NOMO-1 treated with dmso at 0.1 percent for 144 hours (cell line): ENCODE measurements around the gene N4BP2L2.
A peak's percentile ranks its signal among the peaks of the same experiment; 100 is the strongest.
"Not testable (repeated sequence)": the region's sequence is repeated elsewhere in the genome, so short reads cannot be mapped to it uniquely, and the experiment has no call there.

Source experiments
- DNase-seq: peaks from one replicate; lab custom pipeline; 2025; ENCODE audit not compliant: unreplicated experiment; lab: John Stamatoyannopoulos, UW

The N4BP2L2 gene

DNA sequence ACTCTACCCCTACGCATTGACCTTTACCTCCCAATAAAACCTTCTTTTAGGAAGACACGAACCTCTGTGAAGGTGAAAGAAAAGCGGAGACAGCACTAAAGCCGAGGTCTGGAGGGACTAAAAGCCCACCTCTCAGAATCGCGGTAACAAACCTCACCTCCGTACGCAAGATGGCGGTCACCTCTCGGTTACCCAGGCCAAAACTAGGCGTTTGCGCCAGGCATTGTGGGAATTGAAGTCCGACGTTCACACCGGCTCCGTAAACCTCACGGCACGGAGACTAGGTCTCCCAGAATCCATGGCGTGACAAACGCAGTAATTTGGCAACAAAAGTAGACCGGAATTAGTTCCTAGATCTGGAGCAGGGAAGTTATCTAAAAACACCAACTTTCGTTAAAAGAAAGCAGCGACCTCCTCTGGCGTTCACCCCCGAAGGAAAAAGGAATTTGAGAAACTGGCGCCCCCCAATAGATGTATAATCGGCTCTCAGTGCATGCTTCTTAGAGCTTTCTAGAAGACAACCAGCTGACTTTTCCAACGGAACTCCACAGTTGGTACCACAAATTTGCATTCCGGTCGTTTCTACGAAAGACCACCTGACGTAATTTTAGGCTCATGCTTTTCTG, at the start of gene N4BP2L2:
TSS of gene N4BP2L2 (minus strand) at position 175 of the 626 bp plus-strand sequence. CDS start 1,768 bp downstream, outside the sequence.
- peak; percentile 99 for DNase-seq

DNA sequence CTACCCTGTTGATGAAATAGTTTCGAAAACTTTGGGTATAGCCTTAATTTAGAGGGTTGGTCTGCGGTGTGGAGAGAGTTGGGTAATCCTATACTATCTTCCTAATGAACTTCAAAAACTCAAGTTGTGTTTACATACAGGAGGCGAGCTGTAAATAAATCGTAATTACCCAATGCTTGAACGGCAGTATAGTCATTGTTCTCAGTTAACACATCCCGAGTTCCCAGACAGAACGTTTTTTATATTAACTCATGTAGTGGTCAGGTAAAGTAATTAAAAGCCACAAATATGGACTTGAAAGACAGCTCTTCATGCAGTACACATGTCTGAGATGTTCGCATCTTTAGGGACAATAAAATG, 49.2 kb upstream of the N4BP2L2 start:
- peak; percentile 67 for DNase-seq

DNA sequence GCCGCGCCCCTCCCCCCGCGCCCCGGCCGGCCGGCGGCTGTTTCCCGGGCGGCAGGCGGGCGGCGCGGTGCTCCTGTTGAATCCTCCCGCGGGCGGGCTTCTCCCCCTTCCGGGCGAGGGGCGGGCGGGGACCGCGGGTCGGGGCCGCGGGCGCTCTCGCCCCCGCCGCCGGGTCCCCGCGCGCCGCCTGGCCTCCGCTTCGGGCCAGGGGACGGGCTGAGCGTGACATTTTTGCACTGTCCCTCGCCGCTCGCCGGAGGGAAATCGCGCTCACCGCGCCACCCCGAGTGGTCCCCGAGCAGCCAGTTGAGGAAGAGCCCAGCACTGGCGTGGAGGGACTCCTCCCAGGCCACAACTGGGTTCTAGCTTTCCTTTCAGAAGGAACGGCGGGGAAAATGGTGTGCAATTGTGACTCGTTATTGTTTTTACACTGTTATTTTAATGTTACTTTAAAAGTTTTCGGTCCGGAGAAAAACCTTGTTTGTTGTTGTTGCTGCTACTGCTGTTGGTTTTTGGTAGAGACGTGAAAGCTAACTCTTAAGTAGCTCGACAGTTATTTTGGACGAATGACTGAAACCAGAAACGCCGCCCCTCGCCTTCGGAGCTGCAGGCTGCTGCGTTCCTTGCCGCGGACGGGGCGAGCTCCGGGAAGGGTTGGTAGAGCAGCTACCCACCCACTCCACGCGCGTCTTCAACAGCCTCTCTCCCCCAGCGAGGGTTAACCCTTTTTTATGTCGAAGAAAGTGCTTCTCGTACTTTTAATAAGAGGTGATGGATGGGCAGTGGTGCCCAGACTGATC, 48.6 kb upstream of the N4BP2L2 start:
- peak; percentile 67 for DNase-seq

DNA sequence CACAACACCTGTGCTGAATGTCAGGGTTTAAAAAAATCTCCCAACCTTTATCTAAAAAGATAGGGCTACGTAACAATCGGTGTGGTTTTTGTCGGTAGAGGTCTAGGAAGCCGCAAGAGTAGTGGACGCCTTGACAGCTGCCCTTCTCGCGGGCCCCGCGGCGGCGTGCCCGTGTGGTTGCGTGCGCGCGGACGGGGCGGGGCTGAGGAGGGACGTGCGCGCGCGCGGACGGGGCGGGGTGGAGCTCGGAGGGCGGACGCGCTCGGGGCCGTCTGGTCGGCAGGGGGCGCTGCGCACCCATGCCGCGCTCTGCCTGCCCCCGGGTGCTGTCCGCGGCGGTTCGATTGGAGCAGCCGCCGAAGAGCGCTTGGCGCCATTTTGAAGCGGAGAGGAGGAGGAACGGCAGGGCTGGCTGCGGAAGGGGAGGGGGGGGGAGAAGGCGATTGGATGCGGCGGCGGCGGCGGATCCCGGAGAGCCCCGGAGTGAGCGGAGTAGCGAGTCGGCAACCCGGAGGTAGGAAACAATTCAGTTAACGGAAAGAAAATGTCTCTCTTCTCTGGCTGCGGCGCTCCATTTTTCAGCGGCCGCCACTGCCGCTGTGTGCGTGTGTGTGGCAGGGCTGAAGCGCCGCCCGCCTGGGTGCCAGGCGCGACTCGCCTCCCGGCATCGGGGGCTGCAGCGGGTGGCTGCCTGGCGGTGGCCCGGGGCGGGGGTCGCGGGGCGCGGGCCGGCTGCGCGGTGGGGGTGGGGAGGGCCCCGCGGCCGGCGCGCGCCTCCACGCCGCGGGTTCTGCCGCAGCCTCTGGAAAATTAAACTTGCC, 47.7 kb upstream of the N4BP2L2 start, which contains the start of gene PDS5B:
TSS of gene PDS5B (plus strand) at position 373 of the 821 bp plus-strand sequence. CDS start 62,321 bp downstream, outside the sequence.
- DNase-seq: peak; percentile 99

DNA sequence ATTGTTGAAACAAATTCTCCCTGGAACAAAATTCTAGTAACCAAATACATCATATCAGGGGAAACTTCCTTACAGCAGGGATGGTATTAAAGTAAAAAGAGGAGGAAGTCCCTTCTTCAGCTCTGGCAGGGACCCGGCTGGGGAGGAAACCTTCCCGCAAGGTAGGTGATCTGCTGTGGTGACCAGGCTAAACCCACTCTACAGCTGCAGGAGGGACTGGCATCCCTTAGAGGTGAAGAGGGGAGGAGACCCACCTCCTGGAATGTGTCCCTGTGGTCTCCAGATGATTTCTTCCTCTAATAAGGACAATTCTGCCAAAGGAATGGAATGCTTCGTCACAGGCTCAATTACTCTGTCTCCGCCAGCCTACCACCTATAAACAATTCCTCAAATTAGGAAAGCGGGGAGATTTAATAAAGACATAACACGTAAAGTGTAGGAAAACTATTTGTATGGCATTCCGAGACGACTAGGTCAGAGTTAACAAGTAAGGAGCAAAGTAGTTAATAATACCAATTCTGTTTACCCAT, 47.0 kb upstream of the N4BP2L2 start:
- no peak for DNase-seq

DNA sequence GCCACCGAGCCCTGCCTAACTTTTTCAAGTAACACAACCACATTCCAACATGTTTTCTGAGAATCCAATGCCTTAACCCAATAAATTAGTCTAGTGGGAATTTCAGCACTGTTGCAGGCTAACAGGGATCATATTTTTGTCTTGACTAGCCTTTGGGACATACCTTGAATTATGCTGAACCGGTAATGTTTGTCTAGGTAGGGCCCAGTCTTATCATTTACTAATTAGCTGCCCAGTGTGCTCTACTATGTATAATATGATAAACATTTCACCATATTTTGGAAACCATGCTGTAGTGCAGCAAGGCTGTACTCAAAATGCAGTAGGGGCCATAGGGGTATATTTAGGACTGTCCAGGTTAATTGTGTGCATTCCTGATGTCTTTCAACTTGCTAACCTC, 44.4 kb upstream of the N4BP2L2 start:
- no peak for DNase-seq

DNA sequence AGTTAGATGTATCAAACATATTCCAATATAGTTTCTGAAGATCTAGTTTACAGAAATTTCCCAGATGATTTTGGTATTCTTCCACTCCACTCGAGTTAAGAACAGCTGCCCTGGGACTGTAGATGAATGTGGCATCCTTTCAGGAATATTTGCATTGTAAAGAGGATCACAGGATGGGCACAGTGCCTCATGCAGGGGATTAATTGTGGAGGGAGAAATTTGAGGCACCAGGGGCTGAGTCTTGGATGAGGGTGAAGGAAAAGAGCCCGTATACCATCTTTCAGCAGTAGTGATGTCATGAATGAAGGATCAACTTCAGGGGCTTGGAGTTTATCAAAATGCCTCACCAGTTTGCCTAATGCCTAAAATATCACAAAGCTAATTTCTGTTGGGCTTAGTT, 43.7 kb upstream of the N4BP2L2 start:
- no peak for DNase-seq

DNA sequence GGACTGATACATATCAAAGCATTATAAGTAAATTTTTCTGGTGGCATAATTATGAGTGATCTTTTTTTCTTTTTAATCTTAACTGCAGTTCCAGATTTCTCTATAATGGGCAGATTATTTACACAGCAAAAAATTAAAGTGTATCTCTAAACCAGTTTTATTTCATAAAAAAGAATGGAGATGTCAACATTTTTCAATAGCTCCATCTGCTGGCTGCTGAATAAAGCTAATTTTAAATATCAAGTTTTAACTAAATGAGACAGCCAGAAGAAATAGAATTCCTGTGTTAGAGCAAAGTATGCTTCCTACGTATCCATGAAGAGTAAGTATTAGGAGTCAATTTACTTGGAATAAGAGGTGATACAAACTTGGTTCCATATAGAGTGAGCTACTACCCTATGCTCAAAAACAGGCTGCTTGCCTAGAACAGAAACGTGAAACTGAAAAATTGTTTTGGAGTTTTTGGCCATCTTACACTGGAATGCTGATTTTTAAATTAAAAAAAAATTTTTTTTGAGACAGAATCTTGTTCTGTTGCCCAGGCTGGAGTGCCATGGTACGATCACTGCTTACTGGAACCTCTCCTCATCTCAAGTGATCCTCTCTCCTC, 42.7 kb upstream of the N4BP2L2 start:
- no peak for DNase-seq

DNA sequence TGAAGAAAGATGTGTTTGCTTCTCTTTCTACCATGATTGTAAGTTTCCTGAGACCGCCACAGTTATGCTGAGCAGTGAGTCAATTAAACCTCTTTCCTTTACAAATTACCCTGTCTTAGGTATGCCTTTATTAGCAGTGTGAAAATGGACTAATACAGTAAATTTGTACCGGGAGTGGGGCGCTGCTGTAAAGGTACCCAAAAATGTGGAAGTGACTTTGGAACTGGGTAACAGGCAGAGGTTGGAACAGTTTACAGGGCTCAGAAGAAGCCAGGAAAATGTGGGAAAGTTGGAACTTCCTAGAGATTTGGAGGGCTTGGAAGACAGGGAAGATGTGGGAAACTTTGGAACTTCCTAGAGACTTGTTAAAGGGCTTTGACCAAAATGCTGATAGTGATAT, 38.4 kb upstream of the N4BP2L2 start:
- DNase-seq: no peak

DNA sequence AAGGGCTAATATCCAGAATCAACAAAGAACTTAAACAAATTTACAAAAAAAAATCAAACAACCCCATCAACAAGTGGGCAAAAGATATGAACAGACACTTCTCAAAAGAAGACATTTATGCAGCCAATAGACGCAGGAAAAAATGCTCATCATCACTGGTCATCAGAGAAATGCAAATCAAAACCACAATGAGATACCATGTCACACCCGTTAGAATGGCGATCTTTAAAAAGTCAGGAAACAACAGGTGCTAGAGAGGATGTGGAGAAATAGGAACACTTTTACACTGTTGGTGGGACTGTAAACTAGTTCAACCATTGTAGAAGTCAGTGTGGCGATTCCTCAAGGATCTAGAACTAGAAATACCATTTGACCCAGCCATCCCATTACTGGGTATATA, 37.1 kb upstream of the N4BP2L2 start:
- DNase-seq: not testable (repeated sequence)

DNA sequence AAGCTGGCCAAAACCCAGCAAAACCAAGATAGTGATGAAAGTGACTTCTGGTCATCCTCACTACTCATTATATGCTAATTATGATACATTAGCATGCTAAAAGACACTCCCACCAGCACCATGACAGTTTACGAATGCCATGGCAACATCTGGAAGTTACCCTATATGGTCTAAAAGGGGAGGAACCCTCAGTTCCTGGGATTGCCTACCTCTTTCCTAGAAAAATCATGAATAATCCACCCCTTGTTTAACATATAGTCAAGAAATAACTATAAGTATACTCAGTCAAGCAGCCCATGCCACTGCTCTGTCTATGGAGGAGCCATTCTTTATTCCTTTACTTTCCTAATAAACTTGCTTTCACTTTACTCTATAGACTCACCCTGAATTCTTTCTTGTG, 22.2 kb upstream of the N4BP2L2 start:
- not testable (repeated sequence) for DNase-seq

DNA sequence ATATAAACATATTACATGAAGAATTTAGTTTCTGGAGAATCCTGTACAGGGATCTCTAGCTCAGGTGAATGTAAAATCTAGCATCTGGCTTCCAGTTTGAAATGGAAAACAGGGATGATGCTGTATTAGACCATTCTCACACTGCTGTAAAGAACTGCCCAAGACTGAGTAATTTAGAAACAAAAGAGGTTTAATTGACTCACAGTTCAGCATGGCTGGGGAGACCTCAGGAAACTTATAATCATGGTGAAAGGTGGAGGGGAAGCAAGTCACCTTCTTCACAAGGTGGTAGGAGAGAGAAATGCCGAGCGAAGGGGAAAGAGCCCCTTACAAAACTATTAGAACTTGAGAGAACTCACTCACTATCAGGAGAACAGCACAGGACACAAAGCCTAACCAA, 17.0 kb upstream of the N4BP2L2 start:
- no peak for DNase-seq

DNA sequence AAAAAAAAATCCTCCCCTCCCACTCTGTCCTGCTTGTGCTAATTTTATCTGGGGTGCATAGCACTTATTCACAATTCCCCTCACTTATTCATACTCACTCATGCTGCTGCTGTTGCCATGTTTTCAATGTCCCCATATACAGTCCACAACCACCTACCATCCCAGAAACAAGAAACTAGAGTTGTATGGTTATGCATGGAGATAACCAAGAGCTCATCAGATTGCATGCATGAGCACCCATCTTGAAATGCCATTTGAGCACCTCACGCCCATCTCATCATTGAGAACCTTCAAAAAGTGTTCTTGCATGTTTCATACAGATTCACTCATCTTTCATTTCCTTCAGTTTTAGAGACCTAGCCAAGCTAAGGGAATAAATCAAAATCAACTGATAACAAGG, 15.1 kb upstream of the N4BP2L2 start:
- no peak for DNase-seq

DNA sequence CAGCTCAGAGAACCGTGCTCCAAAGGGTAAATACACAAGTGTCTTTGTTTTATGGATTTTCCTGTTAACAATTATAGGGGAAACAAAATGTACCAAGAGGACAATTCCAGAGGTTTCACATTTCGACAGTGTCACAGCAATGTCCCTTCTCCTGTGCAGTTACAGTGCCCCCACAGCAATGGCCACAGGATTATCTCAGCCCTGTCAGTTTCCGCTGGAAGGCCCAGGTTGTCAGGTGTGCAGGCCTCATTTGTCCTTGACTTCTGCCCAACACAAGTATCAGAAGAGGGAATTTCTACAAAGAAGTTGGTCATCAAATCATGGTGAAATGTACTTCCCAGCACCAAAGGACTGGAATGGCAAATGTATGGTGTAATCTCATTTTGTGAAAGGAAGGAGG, 11.2 kb upstream of the N4BP2L2 start:
- no peak for DNase-seq

DNA sequence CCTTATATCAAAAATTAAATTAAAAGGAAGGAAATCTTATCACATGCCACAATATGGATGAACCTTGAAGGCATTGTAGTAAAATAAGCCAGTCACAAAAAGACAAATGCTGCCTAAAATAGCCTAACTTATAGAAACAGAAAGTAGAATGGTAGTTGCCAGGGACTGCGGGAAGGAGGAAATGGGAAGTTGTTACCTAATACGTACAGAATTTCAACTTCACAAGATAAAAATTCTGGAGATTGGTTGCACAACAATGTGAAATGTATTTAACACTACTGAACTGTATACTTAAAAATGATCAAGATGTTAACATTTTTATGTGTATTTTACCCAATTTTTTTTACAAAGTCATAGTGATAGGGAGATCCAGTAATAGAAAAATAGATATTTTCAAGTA, 10.2 kb upstream of the N4BP2L2 start:
- peak; percentile 75 for DNase-seq

DNA sequence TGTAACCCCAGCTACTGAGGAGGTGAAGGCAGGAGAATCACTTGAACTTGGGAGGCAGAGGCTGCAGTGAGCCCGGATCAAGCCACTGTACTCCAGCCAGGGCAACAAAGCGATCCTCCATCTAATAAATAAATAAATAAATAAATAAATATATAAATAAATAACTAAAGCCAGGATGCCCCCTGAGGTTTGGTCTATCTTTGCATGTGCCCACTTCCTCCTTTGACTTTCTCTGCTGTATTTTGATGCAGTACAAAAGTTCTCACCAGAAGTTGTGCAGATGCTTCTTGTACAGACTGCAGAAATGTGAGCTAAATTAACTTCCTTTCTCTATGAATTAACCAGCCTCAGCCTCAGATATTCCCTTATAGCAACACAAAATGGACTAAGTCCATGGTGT, 6.5 kb upstream of the N4BP2L2 start:
- DNase-seq: no peak

DNA sequence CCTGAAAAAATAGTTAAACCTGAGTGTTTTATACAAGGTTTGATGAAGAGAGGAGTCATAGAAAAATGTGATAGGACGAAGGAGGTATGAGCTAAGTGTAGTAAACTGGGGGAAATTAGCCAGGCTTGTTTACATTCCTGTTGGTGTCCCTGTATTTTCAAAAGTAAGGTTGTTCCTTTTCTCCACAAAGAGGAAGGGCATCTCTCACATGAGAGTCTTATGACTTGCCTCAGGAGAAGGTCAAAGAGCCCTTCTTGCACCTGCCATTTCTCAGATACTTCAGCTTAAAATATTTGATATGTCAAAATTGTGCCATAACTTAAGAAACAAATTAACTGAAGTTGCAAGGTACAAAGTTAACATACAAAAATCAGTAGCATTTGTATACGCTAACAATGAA, 3.6 kb upstream of the N4BP2L2 start:
- no peak for DNase-seq

DNA sequence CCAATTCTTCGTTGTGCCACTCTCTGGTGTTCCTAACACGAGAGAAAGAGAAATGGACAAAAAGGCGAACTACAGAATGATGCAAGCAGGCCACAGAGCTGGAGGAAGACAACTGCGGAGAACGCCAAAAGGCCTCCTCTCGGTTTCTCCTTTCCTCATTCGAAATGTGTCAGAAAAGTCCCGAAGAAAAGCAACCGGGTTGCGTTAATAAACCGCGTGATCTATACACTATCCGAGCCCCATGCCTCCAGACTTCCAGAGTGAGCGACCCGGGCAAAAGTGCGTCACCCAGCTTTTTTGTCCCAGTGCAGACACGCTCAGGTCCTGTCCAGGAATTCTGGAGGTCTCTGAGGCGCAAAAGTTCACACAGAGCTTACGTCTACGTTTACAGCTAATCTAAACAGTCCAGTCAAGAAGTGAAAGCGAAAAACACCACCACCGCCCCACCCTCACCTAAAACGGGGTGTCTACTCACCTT, 413 bp downstream of the N4BP2L2 start:
- peak; percentile 49 for DNase-seq

DNA sequence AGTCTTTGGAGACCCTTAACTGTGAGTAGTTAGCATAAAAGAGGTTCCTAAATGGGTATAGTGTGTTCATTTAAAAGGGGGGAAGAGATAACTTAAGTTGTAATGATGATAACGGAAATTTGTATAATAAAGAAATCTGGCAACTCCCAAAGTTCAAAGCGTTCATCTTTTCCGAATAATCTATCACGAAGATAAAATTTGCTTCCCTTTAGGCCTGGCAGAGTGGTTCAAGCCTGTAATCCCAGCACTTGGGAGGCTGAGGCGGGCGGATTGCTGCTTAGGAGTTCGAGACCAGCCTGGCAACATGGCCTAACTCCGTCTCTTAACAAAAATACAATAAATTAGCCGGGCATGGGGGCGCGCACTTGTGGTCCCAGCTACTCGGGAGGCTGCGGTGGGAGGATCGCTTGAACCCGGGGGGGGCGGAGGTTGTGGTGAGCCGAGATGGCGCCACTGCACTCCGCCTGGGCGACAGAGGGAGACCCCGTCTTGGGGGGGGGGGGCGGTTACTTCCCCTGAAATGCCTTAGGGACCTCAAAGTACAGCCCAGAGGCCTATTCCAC, 934 bp downstream of the N4BP2L2 start:
- no peak for DNase-seq

DNA sequence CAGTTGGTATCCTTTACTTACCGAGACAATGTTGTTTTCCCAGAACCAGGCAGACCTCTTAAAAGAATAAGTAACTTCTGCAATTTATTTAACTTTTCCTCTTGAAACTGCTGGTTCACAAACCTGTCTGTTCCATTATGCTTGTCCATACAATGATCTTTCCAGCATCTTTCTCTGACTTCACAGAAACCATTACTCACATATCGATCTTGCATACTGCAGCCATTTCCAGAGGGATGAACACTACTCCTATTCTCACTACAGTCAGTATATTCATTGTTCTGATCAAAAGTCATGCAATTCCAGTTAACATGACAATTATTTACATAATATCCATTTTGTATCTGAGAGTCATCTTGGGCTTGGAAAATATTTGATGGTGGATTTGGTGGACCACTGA, 2.8 kb downstream of the N4BP2L2 start:
- no peak for DNase-seq

DNA sequence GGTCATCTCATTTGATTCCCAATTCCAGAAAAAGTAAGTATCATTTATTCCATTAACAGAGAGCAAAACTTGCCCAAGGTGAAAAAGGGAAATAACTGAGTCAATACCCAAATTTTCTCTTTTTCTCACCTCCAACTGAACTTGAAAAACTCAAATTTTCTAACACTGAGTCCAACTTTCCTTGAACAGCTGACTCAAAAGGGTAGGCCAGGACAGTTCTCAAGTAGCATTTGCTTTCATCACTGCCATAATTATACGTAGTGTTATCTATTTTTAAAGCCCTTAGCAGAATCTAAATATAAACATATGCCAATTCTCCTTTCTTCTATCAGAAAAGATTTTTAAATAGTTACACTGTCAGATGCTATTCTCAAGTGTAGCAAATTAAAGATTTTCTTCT, 3.5 kb downstream of the N4BP2L2 start:
- DNase-seq: no peak
